Large intestine (tissue), 3 donors: ENCODE data around the gene PALLD. TPM values are rescaled to one million over a fixed set of nuclear protein-coding genes. Genes with fewer than 3 reads are reported as not detected.
"Not testable (repeated sequence)": the region's sequence is repeated elsewhere in the genome, so short reads cannot be mapped to it uniquely, and the experiment has no call there.

Source experiments
- DNase-seq, 2 donors: peaks; one replicate each; pipeline versions ENCODE4 v3.0.0 to v3.0.0-alpha.2; 2013
- H3K27ac ChIP-seq: one replicate; pipeline ENCODE4 v1.5.1; 2013; ENCODE audit warnings: low read length
- H3K27me3 ChIP-seq: 2 replicates; pipeline ENCODE4 v1.6.1; 2013; ENCODE audit warnings: low read length; ENCODE audit not compliant: control insufficient read depth, insufficient read depth
- H3K36me3 ChIP-seq: 2 replicates; pipeline ENCODE4 v1.6.1; 2013; ENCODE audit warnings: low read length; ENCODE audit not compliant: control insufficient read depth, insufficient read depth
- H3K4me1 ChIP-seq: one replicate; pipeline ENCODE4 v1.6.1; 2013; ENCODE audit warnings: low read length; ENCODE audit not compliant: control insufficient read depth, insufficient read depth
- H3K4me3 ChIP-seq: one replicate; pipeline ENCODE4 v1.5.1; 2013; ENCODE audit warnings: low read length
- H3K9me3 ChIP-seq: one replicate; pipeline ENCODE4 v1.6.1; 2013; ENCODE audit warnings: mild to moderate bottlenecking, low read depth, low read length, moderate library complexity; ENCODE audit not compliant: control insufficient read depth
- WGBS: methylation state at CpG from one replicate; pipeline ENCODE4 v1.1.5; 2013; ENCODE audit warnings: low lambda C conversion rate; ENCODE audit not compliant: insufficient coverage; 5-methylcytosine and 5-hydroxymethylcytosine counted together
- polyA plus RNA-seq: library from polyadenylated mRNA; unstranded; fragments of 120-200 nt; gene quantifications from one replicate; pipeline ENCODE4 v1.2.1, GENCODE V29; 2013

PALLD gene
- polyA plus RNA-seq, 1 donor = 59.7 TPM

- 100% methylated on average over 1 of the region's 3 CpGs for WGBS
- peaks cover 14% of the 10 kb centered on the region for H3K9me3 ChIP-seq
- not testable (repeated sequence) for H3K4me3 ChIP-seq, H3K4me1 ChIP-seq, H3K27ac ChIP-seq, DNase-seq, H3K27me3 ChIP-seq, H3K36me3 ChIP-seq
These were observed 440.6 kb downstream of the PALLD start for GRCh38 chr4:168937473-168937872.

DNA sequence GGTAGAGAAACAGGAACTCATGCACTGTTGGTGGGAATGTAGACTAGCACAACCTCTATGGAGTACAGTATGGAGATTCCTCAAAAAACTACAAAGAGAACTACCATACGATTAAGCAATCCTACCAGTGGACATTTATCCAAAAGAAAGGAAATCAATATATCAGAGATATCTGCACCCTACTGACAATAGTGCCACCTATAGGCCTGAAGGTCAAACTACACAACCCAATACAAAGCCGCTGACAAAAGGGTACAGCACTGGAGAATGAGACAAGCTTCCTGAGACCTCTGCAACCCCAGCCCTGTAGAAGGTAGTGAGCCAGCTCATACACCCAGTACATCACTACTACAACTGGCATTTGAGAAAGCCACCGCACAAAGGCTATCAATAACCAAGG lies 446.1 kb downstream of the PALLD start:
- H3K9me3 ChIP-seq = no peaks in the 10 kb centered on the region
- DNase-seq = no peak
- H3K4me3 ChIP-seq = no peak overlapping the region
- H3K27me3 ChIP-seq = no peaks in the 10 kb centered on the region
- WGBS = no CpG with 5 or more reads among the region's 3 CpGs
- no peaks in the 10 kb centered on the region for H3K36me3 ChIP-seq
- H3K4me1 ChIP-seq = no peaks in the 10 kb centered on the region
- no peak overlapping the region for H3K27ac ChIP-seq

- Histone ChIP-seq H3K9me3 (no peaks in the 10 kb centered on the region), H3K27ac (no peak overlapping the region), H3K4me1 (no peaks in the 10 kb centered on the region), H3K4me3 (no peak overlapping the region), H3K27me3 (no peaks in the 10 kb centered on the region), H3K36me3 (no peaks in the 10 kb centered on the region)
- WGBS = no CpG with 5 or more reads among the region's 2 CpGs
- no peak for DNase-seq
These were observed 448.4 kb downstream of the PALLD start for GRCh38 chr4:168945291-168945690.

- not testable (repeated sequence) for DNase-seq, H3K27me3 ChIP-seq
- WGBS = no CpG with 5 or more reads among the region's 3 CpGs
These were observed 456.0 kb downstream of the PALLD start for GRCh38 chr4:168952821-168953246.

GRCh38 chr4:168955674-168956073 lies 458.8 kb downstream of the PALLD start:
- no CpG with 5 or more reads among the region's 2 CpGs for WGBS
- no peak overlapping the region for H3K27ac ChIP-seq
- H3K4me3 ChIP-seq = no peak overlapping the region
- no peaks in the 10 kb centered on the region for H3K36me3 ChIP-seq
- H3K27me3 ChIP-seq = no peaks in the 10 kb centered on the region
- no peaks in the 10 kb centered on the region for H3K4me1 ChIP-seq
- H3K9me3 ChIP-seq = no peaks in the 10 kb centered on the region
- DNase-seq = no peak

More at GRCh38 chr4:168952821-168953246, 456.0 kb downstream of the PALLD start:
- not testable (repeated sequence) for H3K27ac ChIP-seq, H3K36me3 ChIP-seq, H3K4me1 ChIP-seq, H3K4me3 ChIP-seq, H3K9me3 ChIP-seq

GRCh38 chr4:168960716-168961115 lies 463.9 kb downstream of the PALLD start:
- Histone ChIP-seq H3K4me1 (no peaks in the 10 kb centered on the region), H3K4me3 (no peak overlapping the region), H3K9me3 (peaks cover 3% of the 10 kb centered on the region), H3K27ac (no peak overlapping the region), H3K27me3 (no peaks in the 10 kb centered on the region), H3K36me3 (no peaks in the 10 kb centered on the region)
- no peak for DNase-seq
- 100% methylated on average over 1 of the region's 5 CpGs for WGBS

- Histone ChIP-seq H3K9me3 (peaks cover 11% of the 10 kb centered on the region), H3K4me1 (no peaks in the 10 kb centered on the region), H3K27me3 (no peaks in the 10 kb centered on the region), H3K27ac (no peak overlapping the region), H3K4me3 (no peak overlapping the region), H3K36me3 (peaks cover 25% of the 10 kb centered on the region)
- DNase-seq = no peak
- 100% methylated on average over 1 of the region's 4 CpGs for WGBS
These were observed 475.7 kb downstream of the PALLD start for GRCh38 chr4:168972596-168972995.

Other genes starting within 250 kb of the PALLD start
- gene DDX60, start 178.3 kb upstream of the PALLD start, polyA plus RNA-seq = 21.4 TPM
- gene DDX60L, start 16.6 kb upstream of the PALLD start, polyA plus RNA-seq = 22.1 TPM